Panc1 (cell line): ENCODE results near the gene EVI5.

ENCODE experiments used
- CTCF ChIP-seq: fragments of 450-650 bp; IDR thresholded peaks from 2 replicates; pipeline ENCODE4 v1.5.1; 2017; ENCODE audit warnings: mild to moderate bottlenecking
- POLR2AphosphoS5 ChIP-seq: IDR thresholded peaks from 2 replicates; pipeline ENCODE4 v1.6.1; 2012; ENCODE audit warnings: mild to moderate bottlenecking, low read depth, low read length, moderate library complexity
- REST ChIP-seq, 2 experiments: IDR thresholded peaks; 2 replicates each; pipeline ENCODE4 v1.6.1; 2011 to 2012; ENCODE audit warnings: low read depth in 2 of 2, control low read depth in 1 of 2, low read length in 1 of 2, mild to moderate bottlenecking in 1 of 2, moderate library complexity in 1 of 2; ENCODE audit not compliant: insufficient read depth in 1 of 2
- TCF7L2 ChIP-seq: IDR thresholded peaks from 2 replicates; pipeline ENCODE4 v1.6.1; 2011; ENCODE audit warnings: mild to moderate bottlenecking, low read depth, low read length, inconsistent platforms

GRCh38 chr1:92805216-92805615, 20.3 kb upstream of the EVI5 start:
- TF ChIP-seq CTCF (no peak), POLR2AphosphoS5 (no peak), REST (IDR thresholded peaks at IDR 0.05; ENCODE audit: insufficient read depth in 1 of 2, low read depth in 2 of 2, low read length in 1 of 2) (no peak), TCF7L2 (no peak)
